Left ventricle myocardium superior (tissue), 1 donor: Measurements from ENCODE around the gene SCLY. TPM values are rescaled to one million over a fixed set of nuclear protein-coding genes. Genes with fewer than 3 reads are reported as not detected.
A peak's percentile ranks its signal among the peaks of the same experiment; 100 is the strongest.
"Not testable (repeated sequence)": the region's sequence is repeated elsewhere in the genome, so short reads cannot be mapped to it uniquely, and the experiment has no call there.

ENCODE experiments used
- ATAC-seq: fragments of 200-7000 bp; cut with Tn5 transposase; one replicate; pipeline ENCODE4 v1.9.1; 2020; ENCODE audit warnings: mild to moderate bottlenecking, moderate library complexity
- DNase-seq: peaks from one replicate; pipeline ENCODE4 v3.0.0-alpha.2; 2020
- intact Hi-C: fragments of 100-400 bp; cut with micrococcal nuclease; formaldehyde crosslinking; loops from one replicate; pipeline ENCODE4 v1.11.0; 2022
- long read RNA-seq: library from polyadenylated mRNA; unstranded; transcript quantifications from one replicate; pipeline ENCODE4 v2.0.0, GENCODE V29; 2021
- total RNA-seq: library from RNA; stranded (reverse); fragmentation: NEBNext Ultra II Directional; extraction: Animal tissue kit (Norgen Biotek cat#: 25700); gene quantifications from one replicate; pipeline ENCODE4 v1.2.1, GENCODE V29; 2021
- donor health status: DM: no; HTN: yes; CAD: no; lungs with severe emphysema.

The SCLY gene
- 14.7 TPM for total RNA-seq
- long read RNA-seq, partial matches to known transcripts = 1 of 8 reads
- long read RNA-seq, other reads (novel, unspliced or antisense) = 2 of 8 reads

- DNase-seq (peak; percentile 98), ATAC-seq (peak; percentile 99)
- intact Hi-C loops = no loop called here
Measured at GRCh38 chr2:238060542-238061314, at the start of gene SCLY. Gene SCLY (plus strand): TSS chr2:238061001. CDS start chr2:238061055, 54 bp downstream.

- no peak for ATAC-seq
- intact Hi-C loops = no loop called here
Measured at GRCh38 chr2:238013806-238014205, 47.0 kb upstream of the SCLY start.

GRCh38 chr2:238015705-238016104 lies 45.1 kb upstream of the SCLY start:
- intact Hi-C loops = no loop called here

More at GRCh38 chr2:238013806-238014205, 47.0 kb upstream of the SCLY start:
- no peak for DNase-seq

GRCh38 chr2:238016526-238016925 lies 44.3 kb upstream of the SCLY start:
- DNase-seq (no peak), ATAC-seq (no peak)
- intact Hi-C loops = no loop called here

More at GRCh38 chr2:238015705-238016104, 45.1 kb upstream of the SCLY start:
- no peak for DNase-seq
- no peak for ATAC-seq

GRCh38 chr2:238019962-238020361 lies 40.8 kb upstream of the SCLY start:
- intact Hi-C loops = no loop called here

GRCh38 chr2:238020816-238021215 lies 40.0 kb upstream of the SCLY start:
- intact Hi-C loops = no loop called here
- DNase-seq = no peak
- no peak for ATAC-seq

More at GRCh38 chr2:238019962-238020361, 40.8 kb upstream of the SCLY start:
- no peak for ATAC-seq
- DNase-seq = no peak

GRCh38 chr2:238021327-238021726 lies 39.5 kb upstream of the SCLY start:
- DNase-seq = no peak
- no peak for ATAC-seq
- intact Hi-C loops = no loop called here

GRCh38 chr2:238022594-238023157 lies 38.1 kb upstream of the SCLY start:
- ATAC-seq (no peak), DNase-seq (no peak)
- intact Hi-C loops = no loop called here

- ATAC-seq (no peak), DNase-seq (no peak)
Measured at GRCh38 chr2:238023608-238024007, 37.2 kb upstream of the SCLY start.

GRCh38 chr2:238024986-238025385 lies 35.8 kb upstream of the SCLY start:
- intact Hi-C loops = no loop called here
- ATAC-seq = no peak

More at GRCh38 chr2:238023608-238024007, 37.2 kb upstream of the SCLY start:
- intact Hi-C loops = no loop called here

GRCh38 chr2:238025741-238026360 lies 35.0 kb upstream of the SCLY start:
- intact Hi-C loops = no loop called here

More at GRCh38 chr2:238024986-238025385, 35.8 kb upstream of the SCLY start:
- DNase-seq = no peak

GRCh38 chr2:238027058-238027457 lies 33.7 kb upstream of the SCLY start:
- intact Hi-C loops = no loop called here
- no peak for DNase-seq
- ATAC-seq = no peak

More at GRCh38 chr2:238025741-238026360, 35.0 kb upstream of the SCLY start:
- DNase-seq = no peak
- no peak for ATAC-seq

GRCh38 chr2:238027591-238028415 lies 33.0 kb upstream of the SCLY start:
- no peak for ATAC-seq
- intact Hi-C loops = no loop called here
- DNase-seq = no peak

GRCh38 chr2:238029853-238030252 lies 30.9 kb upstream of the SCLY start:
- DNase-seq = no peak
- no peak for ATAC-seq
- intact Hi-C loops = no loop called here

GRCh38 chr2:238030422-238031155 lies 30.2 kb upstream of the SCLY start:
- intact Hi-C loops = no loop called here
- DNase-seq (no peak), ATAC-seq (no peak)

- intact Hi-C loops = no loop called here
- DNase-seq (no peak), ATAC-seq (no peak)
Measured at GRCh38 chr2:238031751-238032150, 29.1 kb upstream of the SCLY start.

- DNase-seq = no peak
- intact Hi-C loops = no loop called here
- no peak for ATAC-seq
Measured at GRCh38 chr2:238032755-238033337, 28.0 kb upstream of the SCLY start.

- intact Hi-C loops, ATAC-seq, DNase-seq: not testable (repeated sequence)
Measured at GRCh38 chr2:238033991-238034390, 26.8 kb upstream of the SCLY start.
